ENCODE results near the gene CTNNA3. TPM values are rescaled to one million over a fixed set of nuclear protein-coding genes. Genes with fewer than 3 reads are reported as not detected.

CTNNA3 gene
- total RNA-seq, 1 donor from 2014 or later, result not detected

DNA sequence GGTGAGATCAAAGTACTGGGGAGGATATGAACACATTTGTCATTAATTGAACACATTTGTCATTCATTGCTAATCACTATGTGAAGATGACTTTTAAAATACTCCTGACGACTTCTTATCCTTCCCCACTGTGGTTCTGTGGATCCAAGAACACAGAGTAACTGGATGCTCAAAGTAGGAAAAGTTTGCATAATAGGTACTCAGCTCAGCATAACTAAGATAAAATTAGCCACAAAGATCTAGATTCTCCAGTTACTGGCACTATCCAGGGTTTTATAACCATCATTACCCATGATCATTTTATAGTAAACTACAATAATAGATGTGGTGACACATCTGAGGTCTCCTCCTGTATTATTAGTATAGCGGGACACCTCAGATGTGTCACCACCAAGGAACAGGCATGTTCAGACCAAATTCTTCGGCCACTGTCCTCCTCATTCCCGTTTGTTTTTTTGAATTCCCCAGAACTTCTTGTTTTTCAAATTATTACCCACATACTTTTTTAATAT, 933.7 kb downstream of the CTNNA3 start:
- intact Hi-C loops (cut with micrococcal nuclease), result no loop called here
- ChIA-PET POLR2A (no interaction called here), CTCF (no interaction called here)
- H3K4me1 Mint-ChIP-seq, result no peaks in the 10 kb centered on the region
- ATAC-seq (ENCODE audit: low read depth), result no peak
- H3K36me3 Mint-ChIP-seq (ENCODE audit: low read depth), result no peaks in the 10 kb centered on the region
- no peak overlapping the region for H3K4me3 Mint-ChIP-seq
- no peak overlapping the region for H3K27ac Mint-ChIP-seq
- no peaks in the 10 kb centered on the region for H3K27me3 Mint-ChIP-seq
- TF ChIP-seq, protein P1, sequence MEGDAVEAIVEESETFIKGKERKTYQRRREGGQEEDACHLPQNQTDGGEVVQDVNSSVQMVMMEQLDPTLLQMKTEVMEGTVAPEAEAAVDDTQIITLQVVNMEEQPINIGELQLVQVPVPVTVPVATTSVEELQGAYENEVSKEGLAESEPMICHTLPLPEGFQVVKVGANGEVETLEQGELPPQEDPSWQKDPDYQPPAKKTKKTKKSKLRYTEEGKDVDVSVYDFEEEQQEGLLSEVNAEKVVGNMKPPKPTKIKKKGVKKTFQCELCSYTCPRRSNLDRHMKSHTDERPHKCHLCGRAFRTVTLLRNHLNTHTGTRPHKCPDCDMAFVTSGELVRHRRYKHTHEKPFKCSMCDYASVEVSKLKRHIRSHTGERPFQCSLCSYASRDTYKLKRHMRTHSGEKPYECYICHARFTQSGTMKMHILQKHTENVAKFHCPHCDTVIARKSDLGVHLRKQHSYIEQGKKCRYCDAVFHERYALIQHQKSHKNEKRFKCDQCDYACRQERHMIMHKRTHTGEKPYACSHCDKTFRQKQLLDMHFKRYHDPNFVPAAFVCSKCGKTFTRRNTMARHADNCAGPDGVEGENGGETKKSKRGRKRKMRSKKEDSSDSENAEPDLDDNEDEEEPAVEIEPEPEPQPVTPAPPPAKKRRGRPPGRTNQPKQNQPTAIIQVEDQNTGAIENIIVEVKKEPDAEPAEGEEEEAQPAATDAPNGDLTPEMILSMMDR (IDR thresholded peaks at IDR 0.05), result no peak
- DNase-seq, result no peak
- H3K9me3 Mint-ChIP-seq, result no peaks in the 10 kb centered on the region

DNA sequence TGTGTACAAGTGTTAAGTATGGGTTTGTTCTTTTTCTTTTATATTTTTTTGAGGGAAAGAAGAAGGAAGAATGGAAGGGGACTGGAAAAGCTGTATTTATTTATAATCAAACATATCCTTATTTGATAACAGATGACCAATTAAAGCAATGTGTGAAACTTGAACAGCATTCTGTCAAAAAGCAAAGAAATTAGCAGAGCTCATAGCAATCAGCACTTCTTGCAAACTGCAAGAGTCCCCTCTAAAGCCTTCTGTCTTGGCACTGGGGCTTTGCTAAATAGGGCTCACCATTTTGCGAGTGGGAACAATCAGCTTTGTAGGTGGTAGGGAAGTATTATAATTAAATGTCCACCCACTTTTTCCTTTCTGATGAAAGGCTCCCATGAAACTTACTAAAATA, 935.1 kb downstream of the CTNNA3 start:
- Mint-ChIP-seq H3K9me3 (no peaks in the 10 kb centered on the region), H3K27me3 (no peaks in the 10 kb centered on the region), H3K4me1 (no peaks in the 10 kb centered on the region), H3K4me3 (no peak overlapping the region), H3K36me3 (ENCODE audit: low read depth) (no peaks in the 10 kb centered on the region), H3K27ac (no peak overlapping the region)
- ATAC-seq (ENCODE audit: low read depth) (no peak), DNase-seq (no peak)
- intact Hi-C loops (cut with micrococcal nuclease), result no loop called here
- POLR2A ChIA-PET, result no interaction called here
- TF ChIP-seq, protein P1 (IDR thresholded peaks at IDR 0.05), result no peak
- CTCF ChIA-PET, result no interaction called here

DNA sequence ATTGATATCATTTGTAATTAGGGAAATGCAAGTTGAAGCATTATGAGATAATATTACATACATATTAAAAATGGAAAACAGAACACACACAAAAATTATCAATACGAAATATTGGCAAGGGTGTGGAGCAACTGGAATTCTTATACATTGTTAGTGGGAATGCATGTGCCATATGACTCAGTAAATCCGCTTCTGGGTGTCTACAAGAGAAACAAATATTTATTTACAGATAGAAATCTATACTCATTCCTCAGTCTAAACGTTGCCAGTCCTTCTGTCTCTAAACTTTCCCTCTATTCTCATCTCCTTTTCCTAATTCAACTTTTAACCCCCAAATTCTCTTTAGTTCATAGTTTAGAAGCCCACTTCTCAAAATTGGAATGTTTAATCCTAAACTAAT, 940.5 kb downstream of the CTNNA3 start:
- Mint-ChIP-seq H3K36me3 (ENCODE audit: low read depth) (no peaks in the 10 kb centered on the region), H3K27ac (no peak overlapping the region), H3K27me3 (no peaks in the 10 kb centered on the region), H3K4me3 (no peak overlapping the region), H3K4me1 (no peaks in the 10 kb centered on the region), H3K9me3 (no peaks in the 10 kb centered on the region)
- ChIA-PET CTCF (no interaction called here), POLR2A (no interaction called here)
- DNase-seq (no peak), ATAC-seq (ENCODE audit: low read depth) (no peak)
- TF ChIP-seq, protein P1 (IDR thresholded peaks at IDR 0.05), result no peak
- intact Hi-C loops (cut with micrococcal nuclease), result no loop called here

DNA sequence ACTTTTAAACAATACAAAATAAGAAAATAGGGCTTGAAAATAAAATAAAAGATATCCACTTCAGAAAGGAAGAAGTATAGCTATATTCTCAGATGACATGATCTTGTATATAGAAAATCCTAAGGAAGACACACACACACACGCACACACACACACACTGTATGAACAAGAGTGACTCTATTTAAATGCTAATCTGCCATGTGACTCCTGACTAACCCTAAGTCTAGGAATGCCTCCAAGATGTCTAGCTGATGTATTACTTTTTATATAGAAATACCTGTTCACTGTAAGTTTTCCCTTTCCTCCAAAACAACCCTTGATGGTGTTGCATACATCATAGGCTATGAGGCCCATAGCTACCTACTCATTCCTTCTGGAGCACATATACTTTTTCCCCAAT, 943.3 kb downstream of the CTNNA3 start:
- Mint-ChIP-seq H3K4me3 (no peak overlapping the region), H3K27me3 (no peaks in the 10 kb centered on the region), H3K4me1 (no peaks in the 10 kb centered on the region), H3K9me3 (peaks cover 3% of the 10 kb centered on the region), H3K36me3 (ENCODE audit: low read depth) (no peaks in the 10 kb centered on the region), H3K27ac (no peak overlapping the region)
- ChIA-PET CTCF (no interaction called here), POLR2A (no interaction called here)
- ATAC-seq (ENCODE audit: low read depth) (no peak), DNase-seq (no peak)
- intact Hi-C loops (cut with micrococcal nuclease), result no loop called here
- TF ChIP-seq, protein P1 (IDR thresholded peaks at IDR 0.05), result no peak

DNA sequence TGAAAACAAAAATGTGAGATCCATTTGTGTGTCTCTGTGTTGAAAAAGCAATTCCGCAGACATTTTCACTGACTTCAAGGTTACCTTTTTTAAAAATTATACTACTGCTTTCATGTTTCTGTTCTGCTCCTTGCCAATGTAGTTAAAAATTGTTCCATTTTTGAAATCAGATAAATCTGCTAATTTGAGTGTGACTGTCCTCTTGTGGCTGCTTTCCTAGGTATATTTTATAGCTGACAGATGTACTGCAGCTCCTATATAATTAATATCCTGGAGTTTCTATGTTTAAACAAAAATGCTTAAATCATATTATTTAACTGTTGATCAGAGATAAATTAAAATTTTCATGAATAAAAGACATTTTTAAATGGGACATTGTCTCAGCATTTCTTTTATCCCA, 947.8 kb downstream of the CTNNA3 start:
- ATAC-seq (ENCODE audit: low read depth) (no peak), DNase-seq (no peak)
- TF ChIP-seq, protein P1 (IDR thresholded peaks at IDR 0.05), result no peak
- no peaks in the 10 kb centered on the region for H3K36me3 Mint-ChIP-seq (ENCODE audit: low read depth)
- CTCF ChIA-PET, result no interaction called here
- H3K4me3 Mint-ChIP-seq, result no peak overlapping the region
- intact Hi-C loops (cut with micrococcal nuclease), result no loop called here
- H3K9me3 Mint-ChIP-seq, result peaks cover 3% of the 10 kb centered on the region
- H3K27ac Mint-ChIP-seq, result no peak overlapping the region
- no peaks in the 10 kb centered on the region for H3K4me1 Mint-ChIP-seq
- POLR2A ChIA-PET, result no interaction called here
- H3K27me3 Mint-ChIP-seq, result no peaks in the 10 kb centered on the region

All from activated B cell treated with CpG ODN at 0.5 μM for 24 hours (primary cell).